ENCODE measurements around the gene TBC1D22A.
A peak's percentile ranks its signal among the peaks of the same experiment; 100 is the strongest.

Gene TBC1D22A

GRCh38 chr22:46914916-46915894 is 152.8 kb downstream of the TBC1D22A start:
- H3K27me3 Mint-ChIP-seq (ENCODE audit: low read depth): no peaks in the 10 kb centered on the region
- no peak overlapping the region for H3K27ac Mint-ChIP-seq

GRCh38 chr22:46915950-46916730 is 153.7 kb downstream of the TBC1D22A start:
- no peak for DNase-seq (ENCODE audit: low spot score)
- Mint-ChIP-seq H3K36me3 (ENCODE audit: low read depth) (peaks cover 26% of the 10 kb centered on the region), H3K27ac (no peak overlapping the region), H3K27me3 (ENCODE audit: low read depth) (no peaks in the 10 kb centered on the region), H3K4me3 (no peak overlapping the region), H3K4me1 (ENCODE audit: low read depth) (no peaks in the 10 kb centered on the region), H3K9me3 (peaks cover under 1% of the 10 kb centered on the region)

More at GRCh38 chr22:46914916-46915894, 152.8 kb downstream of the TBC1D22A start:
- H3K4me3 Mint-ChIP-seq: no peak overlapping the region
- no peak for DNase-seq (ENCODE audit: low spot score)
- no peaks in the 10 kb centered on the region for H3K9me3 Mint-ChIP-seq
- no peaks in the 10 kb centered on the region for H3K4me1 Mint-ChIP-seq (ENCODE audit: low read depth)
- H3K36me3 Mint-ChIP-seq (ENCODE audit: low read depth): peaks cover 23% of the 10 kb centered on the region

DNA sequence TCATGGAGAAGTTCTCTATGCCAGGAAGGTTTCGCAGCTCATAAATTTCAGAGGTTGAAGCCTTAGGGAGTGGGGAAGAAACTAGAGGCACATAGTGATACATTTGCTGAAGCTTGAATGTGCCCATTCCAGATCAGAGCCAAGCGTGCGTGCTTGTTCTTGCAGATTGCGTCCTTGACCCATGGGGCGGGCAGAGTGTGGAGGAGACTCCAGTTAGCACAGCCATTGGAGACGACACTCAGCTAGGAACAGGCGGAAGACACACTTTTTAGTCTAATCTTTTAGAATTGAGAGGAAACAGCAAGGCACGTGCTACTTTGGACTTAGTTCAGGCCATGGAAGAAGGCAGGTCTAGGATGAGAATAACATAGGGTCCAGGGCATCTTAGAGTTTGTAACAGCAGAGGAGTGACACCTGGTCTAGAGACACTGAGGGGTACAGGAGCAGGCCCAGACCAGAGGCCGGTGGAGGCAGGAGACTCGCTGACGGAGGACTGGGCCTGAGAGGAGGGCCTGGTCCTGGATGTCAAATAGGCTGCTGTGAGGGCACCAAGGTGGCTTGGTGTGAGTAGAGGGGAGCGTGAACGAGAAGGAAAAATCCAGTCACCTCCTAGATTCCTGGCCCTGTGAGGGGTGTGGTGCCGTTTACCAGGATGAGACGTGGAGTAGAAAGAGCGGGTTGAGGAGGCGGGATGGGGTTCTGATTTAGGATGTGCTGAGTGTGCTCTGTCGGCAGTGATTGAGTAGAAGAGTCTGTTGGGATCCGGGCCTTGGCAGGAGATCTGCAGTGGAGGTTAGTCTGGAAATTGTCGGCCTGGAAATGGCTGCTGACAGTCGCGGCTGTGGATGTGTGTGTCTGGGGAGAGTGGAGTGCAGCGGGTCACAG is 154.7 kb downstream of the TBC1D22A start:
- Mint-ChIP-seq H3K36me3 (ENCODE audit: low read depth) (peaks cover 35% of the 10 kb centered on the region), H3K27ac (no peak overlapping the region)
- no peak for DNase-seq (ENCODE audit: low spot score)

GRCh38 chr22:46917771-46918101 is 155.3 kb downstream of the TBC1D22A start:
- Mint-ChIP-seq H3K36me3 (ENCODE audit: low read depth) (peaks cover 35% of the 10 kb centered on the region), H3K4me1 (ENCODE audit: low read depth) (no peaks in the 10 kb centered on the region), H3K27ac (no peak overlapping the region), H3K4me3 (no peak overlapping the region), H3K27me3 (ENCODE audit: low read depth) (no peaks in the 10 kb centered on the region), H3K9me3 (peaks cover 12% of the 10 kb centered on the region)
- DNase-seq (ENCODE audit: low spot score): no peak

More for the DNA sequence above, 154.7 kb downstream of the TBC1D22A start:
- H3K9me3 Mint-ChIP-seq: peaks cover 11% of the 10 kb centered on the region
- no peaks in the 10 kb centered on the region for H3K4me1 Mint-ChIP-seq (ENCODE audit: low read depth)
- H3K27me3 Mint-ChIP-seq (ENCODE audit: low read depth): no peaks in the 10 kb centered on the region
- H3K4me3 Mint-ChIP-seq: no peak overlapping the region

GRCh38 chr22:46918197-46918596 is 155.7 kb downstream of the TBC1D22A start:
- no peak for DNase-seq (ENCODE audit: low spot score)
- Mint-ChIP-seq H3K27ac (peak overlapping the region; percentile 1), H3K36me3 (ENCODE audit: low read depth) (peaks cover 31% of the 10 kb centered on the region), H3K27me3 (ENCODE audit: low read depth) (no peaks in the 10 kb centered on the region), H3K4me1 (ENCODE audit: low read depth) (no peaks in the 10 kb centered on the region), H3K4me3 (no peak overlapping the region), H3K9me3 (peaks cover 12% of the 10 kb centered on the region)

DNA sequence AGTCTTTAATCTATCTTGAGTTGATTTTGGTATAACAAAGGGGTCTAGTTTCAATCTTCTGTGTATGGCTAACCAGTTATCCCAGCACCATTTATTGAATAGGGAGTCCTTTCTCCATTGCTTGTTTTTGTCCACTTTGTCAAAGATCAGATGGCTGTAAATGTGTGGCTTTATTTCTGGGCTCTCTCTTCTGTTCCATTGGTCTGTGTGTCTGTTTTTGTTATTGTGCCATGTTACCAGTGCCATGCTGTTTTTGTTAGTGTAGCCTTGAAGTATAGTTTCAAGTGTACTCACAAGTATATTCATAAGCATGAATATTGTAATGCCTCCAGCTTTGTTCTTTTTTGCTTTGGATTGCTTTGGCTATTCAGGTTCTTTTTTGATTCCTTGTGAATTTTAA is 159.6 kb downstream of the TBC1D22A start:
- no peak overlapping the region for H3K27ac Mint-ChIP-seq

DNA sequence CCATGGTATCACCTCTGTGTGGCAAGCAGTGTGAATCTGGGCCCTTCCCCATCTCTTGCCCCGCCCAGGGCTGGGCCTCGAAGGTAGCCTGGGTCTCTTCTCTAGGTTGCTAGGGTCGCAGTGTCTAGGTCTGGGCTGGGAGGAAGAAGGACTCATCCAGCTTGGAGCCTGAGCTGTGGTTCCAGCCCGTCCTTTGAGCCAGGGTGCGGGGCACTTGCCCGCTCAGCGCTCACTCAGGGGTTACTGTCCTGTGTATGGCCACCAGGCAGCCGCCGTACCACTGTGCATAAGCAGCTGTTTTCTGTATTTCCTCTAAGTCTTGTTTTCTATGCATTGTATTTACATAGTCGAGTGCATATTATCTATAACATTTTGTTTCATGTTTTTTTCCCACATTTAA is 160.9 kb downstream of the TBC1D22A start:
- Mint-ChIP-seq H3K27ac (no peak overlapping the region), H3K36me3 (ENCODE audit: low read depth) (peaks cover 22% of the 10 kb centered on the region), H3K9me3 (peaks cover 12% of the 10 kb centered on the region)

More for the DNA sequence above, 159.6 kb downstream of the TBC1D22A start:
- Mint-ChIP-seq H3K4me3 (no peak overlapping the region), H3K4me1 (ENCODE audit: low read depth) (no peaks in the 10 kb centered on the region), H3K36me3 (ENCODE audit: low read depth) (peaks cover 24% of the 10 kb centered on the region), H3K27me3 (ENCODE audit: low read depth) (no peaks in the 10 kb centered on the region), H3K9me3 (peaks cover 12% of the 10 kb centered on the region)
- DNase-seq (ENCODE audit: low spot score): no peak

GRCh38 chr22:46925818-46926217 is 163.4 kb downstream of the TBC1D22A start:
- Mint-ChIP-seq H3K27me3 (ENCODE audit: low read depth) (no peaks in the 10 kb centered on the region), H3K4me3 (no peak overlapping the region), H3K36me3 (ENCODE audit: low read depth) (peaks cover 15% of the 10 kb centered on the region), H3K27ac (no peak overlapping the region), H3K4me1 (ENCODE audit: low read depth) (no peaks in the 10 kb centered on the region), H3K9me3 (peaks cover 12% of the 10 kb centered on the region)
- DNase-seq (ENCODE audit: low spot score): no peak

More for the DNA sequence above, 160.9 kb downstream of the TBC1D22A start:
- no peak for DNase-seq (ENCODE audit: low spot score)
- Mint-ChIP-seq H3K4me1 (ENCODE audit: low read depth) (no peaks in the 10 kb centered on the region), H3K27me3 (ENCODE audit: low read depth) (no peaks in the 10 kb centered on the region), H3K4me3 (no peak overlapping the region)

GRCh38 chr22:46929046-46929709 is 166.7 kb downstream of the TBC1D22A start:
- Mint-ChIP-seq H3K36me3 (ENCODE audit: low read depth) (peaks cover 6% of the 10 kb centered on the region), H3K4me1 (ENCODE audit: low read depth) (peaks cover 1% of the 10 kb centered on the region), H3K9me3 (no peaks in the 10 kb centered on the region), H3K27ac (no peak overlapping the region), H3K27me3 (ENCODE audit: low read depth) (no peaks in the 10 kb centered on the region), H3K4me3 (no peak overlapping the region)
- DNase-seq (ENCODE audit: low spot score): no peak

GRCh38 chr22:46929710-46930204 is 167.3 kb downstream of the TBC1D22A start:
- Mint-ChIP-seq H3K9me3 (no peaks in the 10 kb centered on the region), H3K4me3 (no peak overlapping the region), H3K27ac (no peak overlapping the region), H3K36me3 (ENCODE audit: low read depth) (peaks cover 6% of the 10 kb centered on the region), H3K4me1 (ENCODE audit: low read depth) (peaks cover 7% of the 10 kb centered on the region), H3K27me3 (ENCODE audit: low read depth) (no peaks in the 10 kb centered on the region)
- no peak for DNase-seq (ENCODE audit: low spot score)

DNA sequence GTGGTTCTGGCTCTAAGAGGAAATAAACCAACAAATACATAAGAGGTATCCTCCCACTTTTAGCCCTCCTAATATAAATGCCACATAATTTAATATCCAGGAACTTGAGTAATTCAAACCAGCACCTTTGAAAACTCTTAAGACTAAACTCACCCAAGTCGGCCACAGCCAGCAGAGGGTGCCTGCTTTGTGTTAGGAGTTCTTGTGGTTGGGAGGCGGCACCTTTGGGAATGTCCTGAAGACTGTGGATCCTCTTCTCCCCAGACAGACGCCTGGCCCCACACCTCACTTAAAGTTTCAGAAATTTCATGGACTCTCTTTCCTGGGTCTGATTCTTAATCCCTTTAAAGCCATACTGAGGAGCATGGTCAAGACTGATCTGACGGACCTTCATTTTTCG is 169.0 kb downstream of the TBC1D22A start:
- Mint-ChIP-seq H3K4me3 (no peak overlapping the region), H3K4me1 (ENCODE audit: low read depth) (peaks cover 14% of the 10 kb centered on the region), H3K36me3 (ENCODE audit: low read depth) (peaks cover 6% of the 10 kb centered on the region), H3K27ac (no peak overlapping the region), H3K27me3 (ENCODE audit: low read depth) (no peaks in the 10 kb centered on the region), H3K9me3 (no peaks in the 10 kb centered on the region)
- DNase-seq (ENCODE audit: low spot score): no peak

GRCh38 chr22:46931881-46932280 is 169.4 kb downstream of the TBC1D22A start:
- Mint-ChIP-seq H3K9me3 (no peaks in the 10 kb centered on the region), H3K27me3 (ENCODE audit: low read depth) (no peaks in the 10 kb centered on the region), H3K4me1 (ENCODE audit: low read depth) (peaks cover 14% of the 10 kb centered on the region), H3K4me3 (no peak overlapping the region), H3K27ac (no peak overlapping the region), H3K36me3 (ENCODE audit: low read depth) (peaks cover 6% of the 10 kb centered on the region)
- DNase-seq (ENCODE audit: low spot score): no peak
